Measurements from ENCODE around the gene GRK5.

DNA sequence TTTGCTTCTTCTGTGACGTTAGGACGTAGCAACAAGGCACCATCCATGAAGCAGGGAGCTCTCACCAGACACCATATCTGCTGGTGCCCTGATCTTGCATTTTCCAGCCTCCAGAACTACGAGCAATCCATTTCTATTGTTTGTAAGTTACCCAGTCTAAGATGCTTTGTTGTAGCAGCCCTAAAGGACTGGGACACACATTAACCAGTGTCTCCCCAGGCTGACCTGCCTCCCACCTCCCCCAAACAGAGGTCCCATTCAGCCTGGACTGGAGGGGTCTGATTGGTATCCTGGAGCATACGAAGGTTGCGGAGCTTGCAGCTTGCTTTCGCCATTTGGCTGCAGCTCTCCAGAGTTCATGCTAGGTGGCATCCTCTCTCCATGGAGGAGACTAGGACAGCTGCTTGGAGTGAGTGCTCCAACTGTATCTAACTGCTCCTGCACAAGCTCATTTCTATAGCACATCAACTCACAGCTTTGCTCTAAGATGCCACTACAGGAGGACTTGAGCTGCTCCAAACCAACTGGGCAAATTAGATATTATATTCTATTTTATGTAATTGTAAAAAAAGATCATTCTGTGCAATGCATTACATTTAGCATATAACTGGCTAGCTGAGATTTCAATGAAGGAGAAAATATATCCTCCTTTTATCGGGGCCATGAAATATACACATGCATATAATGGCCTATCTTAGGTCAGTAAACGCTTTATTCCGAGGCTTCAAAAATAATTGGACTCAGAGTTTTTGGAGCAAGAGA is 8.0 kb upstream of the GRK5 start:
- TF ChIP-seq, protein P1, sequence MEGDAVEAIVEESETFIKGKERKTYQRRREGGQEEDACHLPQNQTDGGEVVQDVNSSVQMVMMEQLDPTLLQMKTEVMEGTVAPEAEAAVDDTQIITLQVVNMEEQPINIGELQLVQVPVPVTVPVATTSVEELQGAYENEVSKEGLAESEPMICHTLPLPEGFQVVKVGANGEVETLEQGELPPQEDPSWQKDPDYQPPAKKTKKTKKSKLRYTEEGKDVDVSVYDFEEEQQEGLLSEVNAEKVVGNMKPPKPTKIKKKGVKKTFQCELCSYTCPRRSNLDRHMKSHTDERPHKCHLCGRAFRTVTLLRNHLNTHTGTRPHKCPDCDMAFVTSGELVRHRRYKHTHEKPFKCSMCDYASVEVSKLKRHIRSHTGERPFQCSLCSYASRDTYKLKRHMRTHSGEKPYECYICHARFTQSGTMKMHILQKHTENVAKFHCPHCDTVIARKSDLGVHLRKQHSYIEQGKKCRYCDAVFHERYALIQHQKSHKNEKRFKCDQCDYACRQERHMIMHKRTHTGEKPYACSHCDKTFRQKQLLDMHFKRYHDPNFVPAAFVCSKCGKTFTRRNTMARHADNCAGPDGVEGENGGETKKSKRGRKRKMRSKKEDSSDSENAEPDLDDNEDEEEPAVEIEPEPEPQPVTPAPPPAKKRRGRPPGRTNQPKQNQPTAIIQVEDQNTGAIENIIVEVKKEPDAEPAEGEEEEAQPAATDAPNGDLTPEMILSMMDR (conservative IDR thresholded peaks at IDR 0.05): peak; percentile 63
- no peak for TF ChIP-seq EZH2 (IDR thresholded peaks at IDR 0.05; ENCODE audit: low read depth)

All from PC-9 (cell line).